Esophagus squamous epithelium (tissue), 4 donors: ENCODE measurements around the gene HCN1.

Experiments used
- CTCF ChIP-seq, 6 experiments: fragments of 450-650 bp in 4 of 6; fragments of 200-600 bp in 2 of 6; sonication (generic) in 2 of 6; IDR thresholded peaks; one replicate each; pipeline ENCODE4 v1.5.1; 2016 to 2019; ENCODE audit warnings: antibody characterized with exemption in 6 of 6, mild to moderate bottlenecking in 4 of 6, moderate library complexity in 4 of 6
- POLR2A ChIP-seq, 4 donors: fragments of 450-650 bp; IDR thresholded peaks; one replicate each; pipeline ENCODE4 v1.6.1; 2017; ENCODE audit warnings: antibody characterized with exemption in 4 of 4, mild to moderate bottlenecking in 4 of 4, moderate library complexity in 3 of 4

GRCh38 chr5:45694971-45695803, 993 bp downstream of the HCN1 start:
- TF ChIP-seq CTCF (IDR thresholded peaks at IDR 0.05), result no peak
- TF ChIP-seq POLR2A (IDR thresholded peaks at IDR 0.05), result no peak
